Embryonic facial prominence (tissue), 1 donor: ENCODE measurements around the gene PRSS12.
"Not testable (repeated sequence)": the region's sequence is repeated elsewhere in the genome, so short reads cannot be mapped to it uniquely, and the experiment has no call there.

ENCODE experiments used
- DNase-seq: peaks from one replicate; pipeline ENCODE4 v3.0.0-alpha.2; 2016; ENCODE audit errors: extremely low spot score

Gene PRSS12

GRCh38 chr4:118322831-118323502, 29.8 kb downstream of the PRSS12 start:
- no peak for DNase-seq

- DNase-seq: no peak
Measured at GRCh38 chr4:118318931-118319330, 33.9 kb downstream of the PRSS12 start.

- DNase-seq: no peak
Measured at GRCh38 chr4:118317691-118318090, 35.1 kb downstream of the PRSS12 start.

- no peak for DNase-seq
Measured at GRCh38 chr4:118314221-118314620, 38.6 kb downstream of the PRSS12 start.

GRCh38 chr4:118313098-118313497, 39.7 kb downstream of the PRSS12 start:
- DNase-seq: no peak

- DNase-seq: no peak
Measured at GRCh38 chr4:118308306-118309030, 44.3 kb downstream of the PRSS12 start.

- no peak for DNase-seq
Measured at GRCh38 chr4:118307643-118308042, 45.2 kb downstream of the PRSS12 start.

GRCh38 chr4:118299619-118300018, 53.2 kb downstream of the PRSS12 start:
- not testable (repeated sequence) for DNase-seq

- no peak for DNase-seq
Measured at GRCh38 chr4:118296729-118297128, 56.1 kb downstream of the PRSS12 start.

GRCh38 chr4:118290951-118291350, 61.9 kb downstream of the PRSS12 start:
- DNase-seq: no peak

GRCh38 chr4:118289794-118290193, 63.0 kb downstream of the PRSS12 start:
- DNase-seq: no peak

GRCh38 chr4:118287711-118288451, 64.9 kb downstream of the PRSS12 start:
- DNase-seq: no peak

GRCh38 chr4:118286685-118287084, 66.1 kb downstream of the PRSS12 start:
- no peak for DNase-seq

- no peak for DNase-seq
Measured at GRCh38 chr4:118285931-118286330, 66.9 kb downstream of the PRSS12 start.

- DNase-seq: no peak
Measured at GRCh38 chr4:118284169-118284568, 68.6 kb downstream of the PRSS12 start.

GRCh38 chr4:118282692-118283091, 70.1 kb downstream of the PRSS12 start:
- no peak for DNase-seq

- no peak for DNase-seq
Measured at GRCh38 chr4:118281611-118282442, 71.0 kb downstream of the PRSS12 start.

GRCh38 chr4:118280501-118281218, 72.1 kb downstream of the PRSS12 start:
- DNase-seq: peak; percentile 56

- DNase-seq: no peak
Measured at GRCh38 chr4:118279920-118280432, 72.8 kb downstream of the PRSS12 start.

- no peak for DNase-seq
Measured at GRCh38 chr4:118279328-118279727, 73.5 kb downstream of the PRSS12 start.
